LNCAP (cell line): ENCODE results near the gene CFAP52.

Experiments used
- CTCF ChIP-seq: fragments of 450-650 bp; IDR thresholded peaks from 2 replicates; pipeline ENCODE4 v1.5.1; 2017; ENCODE audit warnings: mild to moderate bottlenecking

Gene CFAP52

GRCh38 chr17:9666461-9667050 is 90.1 kb downstream of the CFAP52 start:
- no peak for TF ChIP-seq CTCF

- no peak for TF ChIP-seq CTCF
Observed at GRCh38 chr17:9668517-9668916, 92.1 kb downstream of the CFAP52 start.

GRCh38 chr17:9669551-9670008 is 93.1 kb downstream of the CFAP52 start:
- TF ChIP-seq CTCF: no peak

GRCh38 chr17:9670596-9670995 is 94.2 kb downstream of the CFAP52 start:
- TF ChIP-seq CTCF: no peak

- TF ChIP-seq CTCF: no peak
Observed at GRCh38 chr17:9671559-9671958, 95.1 kb downstream of the CFAP52 start.

- TF ChIP-seq CTCF: no peak
Observed at GRCh38 chr17:9672266-9672665, 95.8 kb downstream of the CFAP52 start.

GRCh38 chr17:9672691-9673090 is 96.2 kb downstream of the CFAP52 start:
- TF ChIP-seq CTCF: no peak

GRCh38 chr17:9676084-9676483 is 99.6 kb downstream of the CFAP52 start:
- TF ChIP-seq CTCF: peak; percentile 27; the same call in 1 of the 2 replicates
